Measurements from ENCODE around the gene EEFSEC. TPM values are rescaled to one million over a fixed set of nuclear protein-coding genes. Genes with fewer than 3 reads are reported as not detected.

EEFSEC gene
- total RNA-seq, 1 experiment from 2014 or later: 15.4 TPM

DNA sequence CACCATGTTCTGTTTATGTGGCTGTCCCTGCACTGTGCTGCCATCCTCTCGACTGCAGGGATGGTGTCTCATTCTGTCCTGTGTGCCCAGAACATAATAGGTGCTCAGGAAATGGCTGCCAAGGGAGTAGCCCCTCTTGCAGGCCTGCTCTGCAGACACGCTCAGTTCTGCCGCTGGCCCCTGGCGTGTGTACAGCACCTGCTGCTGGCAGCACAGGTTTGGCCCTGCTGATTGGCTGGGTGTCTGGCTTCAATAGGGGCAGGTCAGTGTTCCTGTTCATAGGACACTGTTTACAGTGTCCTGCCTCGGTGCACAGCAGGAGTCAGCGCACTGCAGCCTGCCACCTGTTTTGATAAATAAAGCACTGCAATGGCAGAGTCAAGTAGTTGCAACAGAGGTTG is 166.5 kb downstream of the EEFSEC start:
- intact Hi-C loops (cut with micrococcal nuclease; ENCODE audit: unreplicated experiment): no loop called here
- H3K27ac ChIP-seq (ENCODE audit: low read length): no peak overlapping the region
- H3K4me3 ChIP-seq (ENCODE audit: low read depth in 2 of 2, low read length in 2 of 2): no peak overlapping the region
- CTCF ChIA-PET: no interaction called here
- H3K36me3 ChIP-seq (ENCODE audit: control insufficient read depth, insufficient read depth, low read length): no peaks in the 10 kb centered on the region
- DNase-seq (ENCODE audit: low read depth, low spot score): no peak
- in situ Hi-C loops (cut with HindIII; ENCODE audit: low pct_unique_long_range_greater_than_20kb, low sequenced_read_pairs): no loop called here
- H3K9me3 ChIP-seq (ENCODE audit: control insufficient read depth, insufficient read depth, low read depth, low read length): no peaks in the 10 kb centered on the region
- H3K27me3 ChIP-seq (ENCODE audit: control insufficient read depth, insufficient read depth, low read length): no peaks in the 10 kb centered on the region
- BruUV-seq (replicated peaks): no TSS peak
- POLR2A ChIA-PET: no interaction called here
- H3K4me1 ChIP-seq (ENCODE audit: control insufficient read depth, insufficient read depth, low read length): no peaks in the 10 kb centered on the region
- ATAC-seq: no peak
- TF ChIP-seq, protein P1, sequence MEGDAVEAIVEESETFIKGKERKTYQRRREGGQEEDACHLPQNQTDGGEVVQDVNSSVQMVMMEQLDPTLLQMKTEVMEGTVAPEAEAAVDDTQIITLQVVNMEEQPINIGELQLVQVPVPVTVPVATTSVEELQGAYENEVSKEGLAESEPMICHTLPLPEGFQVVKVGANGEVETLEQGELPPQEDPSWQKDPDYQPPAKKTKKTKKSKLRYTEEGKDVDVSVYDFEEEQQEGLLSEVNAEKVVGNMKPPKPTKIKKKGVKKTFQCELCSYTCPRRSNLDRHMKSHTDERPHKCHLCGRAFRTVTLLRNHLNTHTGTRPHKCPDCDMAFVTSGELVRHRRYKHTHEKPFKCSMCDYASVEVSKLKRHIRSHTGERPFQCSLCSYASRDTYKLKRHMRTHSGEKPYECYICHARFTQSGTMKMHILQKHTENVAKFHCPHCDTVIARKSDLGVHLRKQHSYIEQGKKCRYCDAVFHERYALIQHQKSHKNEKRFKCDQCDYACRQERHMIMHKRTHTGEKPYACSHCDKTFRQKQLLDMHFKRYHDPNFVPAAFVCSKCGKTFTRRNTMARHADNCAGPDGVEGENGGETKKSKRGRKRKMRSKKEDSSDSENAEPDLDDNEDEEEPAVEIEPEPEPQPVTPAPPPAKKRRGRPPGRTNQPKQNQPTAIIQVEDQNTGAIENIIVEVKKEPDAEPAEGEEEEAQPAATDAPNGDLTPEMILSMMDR (IDR thresholded peaks at IDR 0.05): no peak
- TF ChIP-seq TCF7L2 (IDR thresholded peaks at IDR 0.05; ENCODE audit: low read depth, low read length) (no peak), SIN3A (IDR thresholded peaks at IDR 0.05; ENCODE audit: borderline replicate concordance, insufficient read depth, low read depth, low read length) (no peak), POLR2AphosphoS5 (IDR thresholded peaks at IDR 0.05; ENCODE audit: low read depth, low read length) (no peak)
- TF ChIP-seq, protein P2, sequence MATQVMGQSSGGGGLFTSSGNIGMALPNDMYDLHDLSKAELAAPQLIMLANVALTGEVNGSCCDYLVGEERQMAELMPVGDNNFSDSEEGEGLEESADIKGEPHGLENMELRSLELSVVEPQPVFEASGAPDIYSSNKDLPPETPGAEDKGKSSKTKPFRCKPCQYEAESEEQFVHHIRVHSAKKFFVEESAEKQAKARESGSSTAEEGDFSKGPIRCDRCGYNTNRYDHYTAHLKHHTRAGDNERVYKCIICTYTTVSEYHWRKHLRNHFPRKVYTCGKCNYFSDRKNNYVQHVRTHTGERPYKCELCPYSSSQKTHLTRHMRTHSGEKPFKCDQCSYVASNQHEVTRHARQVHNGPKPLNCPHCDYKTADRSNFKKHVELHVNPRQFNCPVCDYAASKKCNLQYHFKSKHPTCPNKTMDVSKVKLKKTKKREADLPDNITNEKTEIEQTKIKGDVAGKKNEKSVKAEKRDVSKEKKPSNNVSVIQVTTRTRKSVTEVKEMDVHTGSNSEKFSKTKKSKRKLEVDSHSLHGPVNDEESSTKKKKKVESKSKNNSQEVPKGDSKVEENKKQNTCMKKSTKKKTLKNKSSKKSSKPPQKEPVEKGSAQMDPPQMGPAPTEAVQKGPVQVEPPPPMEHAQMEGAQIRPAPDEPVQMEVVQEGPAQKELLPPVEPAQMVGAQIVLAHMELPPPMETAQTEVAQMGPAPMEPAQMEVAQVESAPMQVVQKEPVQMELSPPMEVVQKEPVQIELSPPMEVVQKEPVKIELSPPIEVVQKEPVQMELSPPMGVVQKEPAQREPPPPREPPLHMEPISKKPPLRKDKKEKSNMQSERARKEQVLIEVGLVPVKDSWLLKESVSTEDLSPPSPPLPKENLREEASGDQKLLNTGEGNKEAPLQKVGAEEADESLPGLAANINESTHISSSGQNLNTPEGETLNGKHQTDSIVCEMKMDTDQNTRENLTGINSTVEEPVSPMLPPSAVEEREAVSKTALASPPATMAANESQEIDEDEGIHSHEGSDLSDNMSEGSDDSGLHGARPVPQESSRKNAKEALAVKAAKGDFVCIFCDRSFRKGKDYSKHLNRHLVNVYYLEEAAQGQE (IDR thresholded peaks at IDR 0.05; ENCODE audit: insufficient read depth in 1 of 2, low read depth in 2 of 2, low read length in 1 of 2): no peak

GRCh38 chr3:128320551-128321340 is 167.5 kb downstream of the EEFSEC start:
- H3K27me3 ChIP-seq (ENCODE audit: control insufficient read depth, insufficient read depth, low read length): no peaks in the 10 kb centered on the region
- DNase-seq (ENCODE audit: low read depth, low spot score): no peak
- TF ChIP-seq TCF7L2 (IDR thresholded peaks at IDR 0.05; ENCODE audit: low read depth, low read length) (no peak), SIN3A (IDR thresholded peaks at IDR 0.05; ENCODE audit: borderline replicate concordance, insufficient read depth, low read depth, low read length) (no peak), POLR2AphosphoS5 (IDR thresholded peaks at IDR 0.05; ENCODE audit: low read depth, low read length) (no peak)
- TF ChIP-seq, protein P2 (IDR thresholded peaks at IDR 0.05; ENCODE audit: insufficient read depth in 1 of 2, low read depth in 2 of 2, low read length in 1 of 2): no peak
- TF ChIP-seq, protein P1 (IDR thresholded peaks at IDR 0.05): no peak
- in situ Hi-C loops (cut with HindIII; ENCODE audit: low pct_unique_long_range_greater_than_20kb, low sequenced_read_pairs) (no loop called here), intact Hi-C loops (cut with micrococcal nuclease; ENCODE audit: unreplicated experiment) (no loop called here)
- BruUV-seq (replicated peaks): no TSS peak
- H3K4me3 ChIP-seq (ENCODE audit: low read depth in 2 of 2, low read length in 2 of 2): no peak overlapping the region
- no peak overlapping the region for H3K27ac ChIP-seq (ENCODE audit: low read length)
- H3K4me1 ChIP-seq (ENCODE audit: control insufficient read depth, insufficient read depth, low read length): no peaks in the 10 kb centered on the region
- H3K36me3 ChIP-seq (ENCODE audit: control insufficient read depth, insufficient read depth, low read length): no peaks in the 10 kb centered on the region
- H3K9me3 ChIP-seq (ENCODE audit: control insufficient read depth, insufficient read depth, low read depth, low read length): no peaks in the 10 kb centered on the region
- ATAC-seq: no peak
- POLR2A ChIA-PET: interaction anchor here (0.6 kb wide), 1 partner anchor 916 kb away, joined by 3 read pairs; no protein-coding TSS in a partner anchor
- CTCF ChIA-PET: no interaction called here

All from Panc1 (cell line).